HG03342 (cell line): ENCODE results near the gene FRMPD4.

ENCODE experiments used
- ATAC-seq: cut with Tn5 transposase; IDR thresholded peaks from one replicate; pipeline ENCODE4 v1.9.1; 2021; ENCODE audit warnings: mild to moderate bottlenecking, moderate library complexity; ENCODE audit not compliant: unreplicated experiment

The FRMPD4 gene

DNA sequence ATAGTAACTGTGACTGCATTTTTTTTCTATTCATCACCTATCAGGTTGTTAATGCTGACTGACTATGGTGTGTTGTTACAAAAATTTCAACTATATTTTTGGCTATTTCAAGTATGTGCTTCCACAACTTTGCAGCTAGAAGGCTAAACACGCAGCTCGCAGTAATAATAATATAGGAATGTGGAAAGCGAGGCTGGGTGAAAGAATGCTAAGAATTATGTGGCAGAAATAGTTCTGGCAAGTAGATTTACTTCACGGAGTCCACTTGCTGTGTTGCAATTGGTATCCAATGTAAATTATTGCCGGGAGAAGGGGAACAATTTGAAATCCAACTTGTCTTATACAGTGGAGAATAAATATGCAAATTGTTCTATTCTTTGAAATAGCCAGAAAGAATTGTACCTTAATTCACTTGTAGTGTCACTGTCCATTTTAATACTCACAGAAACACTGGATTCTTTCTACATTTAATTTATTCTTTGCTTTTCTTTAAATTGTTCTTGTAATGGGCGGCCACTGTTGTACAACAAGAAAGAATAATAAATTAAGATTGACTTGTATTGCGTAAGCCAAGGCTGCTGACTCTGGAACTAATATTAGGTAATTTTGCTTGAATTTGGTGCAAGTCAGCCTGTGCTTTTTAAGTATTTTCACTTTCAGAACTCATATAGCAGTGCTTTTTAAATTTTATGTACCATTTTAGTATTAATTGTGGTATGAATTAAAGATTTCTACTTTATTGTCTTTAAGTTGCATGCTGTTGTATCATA lies 154.9 kb downstream of the FRMPD4 start:
- no peak for ATAC-seq

- ATAC-seq, result no peak
Measured at GRCh38 chrX:12297353-12297752, 159.1 kb downstream of the FRMPD4 start.

DNA sequence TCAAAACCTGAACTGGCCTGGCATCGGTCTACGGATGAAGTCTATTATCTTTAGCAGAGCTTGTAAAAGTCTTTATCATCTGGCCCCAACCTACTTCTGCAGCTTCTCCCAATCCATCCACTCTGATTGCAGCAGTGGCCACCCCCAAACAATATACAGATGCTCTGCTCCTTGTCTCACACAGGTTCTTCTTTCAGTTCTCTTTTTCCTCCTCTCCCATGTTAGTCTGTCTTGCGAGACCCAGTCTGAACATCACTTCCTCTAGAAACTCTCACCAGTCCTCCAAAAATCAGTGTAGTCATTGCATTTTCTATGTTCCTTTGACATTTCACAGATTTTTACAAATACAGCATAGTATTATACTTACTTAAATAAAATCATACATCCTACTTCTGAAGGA lies 163.0 kb downstream of the FRMPD4 start:
- ATAC-seq, result no peak

DNA sequence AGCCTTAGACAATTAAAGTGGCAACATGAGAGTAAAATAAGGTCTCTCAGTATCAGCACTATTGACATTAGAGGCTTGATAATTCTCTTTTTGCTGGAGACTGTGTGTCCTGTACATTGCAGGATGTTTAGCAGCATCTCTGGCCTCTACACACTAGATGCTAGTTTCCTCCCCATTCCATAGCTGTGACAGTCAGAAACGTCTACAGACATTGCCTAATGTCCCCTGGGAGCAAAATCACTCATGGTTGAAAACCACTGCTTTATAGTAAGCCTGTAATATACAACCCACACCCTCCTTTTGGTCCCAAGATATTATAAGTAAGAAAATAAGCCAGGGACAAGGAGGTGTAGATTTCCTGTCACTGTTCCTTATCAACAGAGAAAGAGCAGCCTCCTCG lies 166.0 kb downstream of the FRMPD4 start:
- ATAC-seq, result no peak

- no peak for ATAC-seq
Measured at GRCh38 chrX:12307961-12308360, 169.7 kb downstream of the FRMPD4 start.

DNA sequence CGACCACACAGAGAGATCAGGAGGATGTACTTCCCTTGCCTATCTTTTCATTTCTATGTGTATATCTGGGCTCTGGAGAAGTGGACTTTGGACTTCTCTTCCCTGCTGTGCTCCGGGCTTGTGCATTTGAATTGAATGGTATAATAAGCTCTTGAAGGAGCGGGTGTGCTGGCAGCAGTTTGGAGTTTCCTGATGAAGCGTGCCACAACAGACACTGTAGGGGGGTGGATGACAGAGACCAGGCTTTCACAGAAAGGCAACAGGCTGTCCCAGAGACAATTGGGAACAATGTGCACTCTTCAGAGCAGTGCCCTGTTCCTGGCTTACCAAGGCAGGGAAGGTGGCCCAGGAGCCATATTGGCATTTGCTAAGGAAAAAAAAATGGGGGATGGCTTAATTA lies 170.1 kb downstream of the FRMPD4 start:
- no peak for ATAC-seq

- no peak for ATAC-seq
Measured at GRCh38 chrX:12309040-12309743, 170.9 kb downstream of the FRMPD4 start.

GRCh38 chrX:12309744-12310076 lies 171.4 kb downstream of the FRMPD4 start:
- ATAC-seq, result no peak

- no peak for ATAC-seq
Measured at GRCh38 chrX:12314651-12315050, 176.4 kb downstream of the FRMPD4 start.

DNA sequence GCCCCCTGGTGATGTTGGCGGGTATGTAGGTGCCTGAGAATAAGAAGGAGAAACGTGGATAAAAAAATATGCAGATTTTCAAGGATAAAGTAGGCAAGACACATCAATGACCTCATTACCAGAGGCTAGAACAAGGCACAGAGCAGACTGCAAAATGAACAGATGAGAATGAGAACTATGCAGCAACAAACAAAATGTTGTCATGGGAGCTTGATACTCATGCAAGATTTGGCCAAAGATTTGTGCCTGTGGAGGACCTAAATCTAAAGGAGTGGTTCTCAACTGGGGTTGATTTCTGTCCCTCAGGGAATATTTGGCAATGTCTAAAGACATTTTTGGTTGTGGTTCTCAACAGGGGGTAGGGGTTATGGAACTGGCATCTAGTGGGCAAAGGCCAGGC lies 177.3 kb downstream of the FRMPD4 start:
- no peak for ATAC-seq

DNA sequence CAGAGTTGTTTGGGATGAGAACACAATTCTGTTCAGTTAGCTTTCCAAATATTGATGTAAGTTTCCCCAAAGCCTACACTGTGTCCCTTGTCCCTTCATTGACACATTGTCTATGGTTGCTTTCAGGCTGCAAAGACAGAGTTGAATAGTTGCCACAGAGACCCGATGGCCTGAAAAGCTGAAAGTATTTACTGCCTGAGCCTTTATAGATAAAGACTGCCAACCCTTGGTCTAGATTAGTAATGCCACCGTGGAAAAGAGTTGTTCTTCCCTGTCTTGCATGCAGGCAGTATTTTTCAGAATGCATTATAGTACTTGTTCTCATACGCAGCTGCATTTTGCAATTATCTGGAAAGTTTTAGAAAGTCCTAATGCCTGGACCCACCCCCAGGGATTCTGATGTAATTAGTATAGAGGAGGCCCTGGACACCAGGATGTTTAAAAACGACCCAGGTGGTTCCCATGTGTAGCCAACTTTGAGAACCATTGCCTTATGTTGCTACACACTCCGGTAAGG lies 180.8 kb downstream of the FRMPD4 start:
- ATAC-seq, result no peak

GRCh38 chrX:12319992-12320391 lies 181.7 kb downstream of the FRMPD4 start:
- no peak for ATAC-seq

GRCh38 chrX:12322031-12322430 lies 183.8 kb downstream of the FRMPD4 start:
- no peak for ATAC-seq

- ATAC-seq, result no peak
Measured at GRCh38 chrX:12325171-12325570, 186.9 kb downstream of the FRMPD4 start.

DNA sequence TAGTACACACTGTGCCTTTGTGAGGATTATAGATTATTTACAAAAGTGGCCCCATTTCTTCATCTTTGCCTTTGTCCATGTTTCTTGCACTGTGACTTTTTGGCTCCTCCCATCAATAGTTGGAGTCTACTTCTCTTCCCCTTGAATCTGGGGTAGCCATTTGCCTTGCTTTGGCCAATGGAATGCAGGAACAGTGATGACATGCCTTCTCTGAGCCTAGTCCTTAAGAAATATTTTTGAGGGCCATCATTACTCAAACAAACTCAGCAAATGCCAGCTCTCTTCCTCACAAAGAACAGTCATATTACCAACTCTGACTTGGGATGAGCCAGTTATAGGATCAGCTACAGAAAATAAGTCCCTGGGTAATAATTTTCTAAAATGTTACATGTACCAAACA lies 189.6 kb downstream of the FRMPD4 start:
- ATAC-seq, result no peak

- no peak for ATAC-seq
Measured at GRCh38 chrX:12329476-12329875, 191.2 kb downstream of the FRMPD4 start.

DNA sequence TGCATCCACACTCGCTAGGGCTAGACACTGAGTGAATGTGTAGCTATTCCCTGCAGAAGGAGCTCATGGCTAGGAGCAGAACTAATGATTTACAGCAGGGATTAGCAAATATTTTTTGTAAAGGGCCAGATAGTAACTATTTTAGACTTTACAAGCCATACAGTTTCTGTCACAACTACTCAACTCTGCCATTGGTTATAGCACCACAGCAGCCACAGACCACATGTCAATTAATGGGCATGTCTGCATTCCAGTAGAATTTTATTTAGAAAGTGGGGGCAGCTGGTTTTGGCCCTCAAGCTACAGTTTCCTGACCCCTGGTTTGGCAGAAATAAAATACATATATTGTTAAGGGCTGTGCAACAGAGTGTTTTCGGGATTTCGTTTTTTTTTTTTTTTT lies 192.6 kb downstream of the FRMPD4 start:
- no peak for ATAC-seq

DNA sequence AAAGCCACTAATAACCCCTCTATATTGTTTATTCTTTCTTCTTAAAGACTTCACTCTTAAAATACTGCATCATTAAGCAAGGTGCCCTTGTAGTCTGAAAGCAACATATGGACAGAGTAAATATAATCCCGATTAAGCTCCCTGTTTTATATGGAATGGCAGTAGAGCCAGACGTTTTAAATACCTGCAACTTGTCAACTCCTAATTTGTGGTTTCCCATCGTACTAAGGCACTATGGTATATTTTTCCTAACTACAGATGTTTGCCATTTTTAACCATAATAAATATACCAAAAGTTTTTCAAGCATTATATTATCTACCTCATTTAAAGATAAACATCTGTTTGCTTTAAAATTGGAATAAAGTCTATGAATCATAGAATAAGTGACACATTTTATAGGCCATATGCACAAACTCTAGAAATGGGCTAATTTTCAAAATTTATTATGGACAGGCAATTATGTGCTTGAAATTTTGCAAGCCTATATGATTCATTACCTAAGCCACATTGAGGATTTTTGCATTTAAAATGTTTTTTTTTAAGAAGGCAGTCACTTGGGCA lies 194.6 kb downstream of the FRMPD4 start:
- no peak for ATAC-seq

GRCh38 chrX:12339921-12340320 lies 201.6 kb downstream of the FRMPD4 start:
- ATAC-seq, result no peak

- ATAC-seq, result no peak
Measured at GRCh38 chrX:12344954-12345353, 206.7 kb downstream of the FRMPD4 start.

GRCh38 chrX:12349201-12349600 lies 210.9 kb downstream of the FRMPD4 start:
- no peak for ATAC-seq

GRCh38 chrX:12352922-12353321 lies 214.6 kb downstream of the FRMPD4 start:
- ATAC-seq, result no peak
